Activated T-cell treated with anti-CD3 and anti-CD28 coated beads for 24 hours (primary cell): ENCODE measurements around the gene UNC13B.

Source experiments
- DNase-seq: peaks from one replicate; pipeline ENCODE4 v3.0.0-alpha.2; 2020; ENCODE audit warnings: low read depth

Gene UNC13B

DNA sequence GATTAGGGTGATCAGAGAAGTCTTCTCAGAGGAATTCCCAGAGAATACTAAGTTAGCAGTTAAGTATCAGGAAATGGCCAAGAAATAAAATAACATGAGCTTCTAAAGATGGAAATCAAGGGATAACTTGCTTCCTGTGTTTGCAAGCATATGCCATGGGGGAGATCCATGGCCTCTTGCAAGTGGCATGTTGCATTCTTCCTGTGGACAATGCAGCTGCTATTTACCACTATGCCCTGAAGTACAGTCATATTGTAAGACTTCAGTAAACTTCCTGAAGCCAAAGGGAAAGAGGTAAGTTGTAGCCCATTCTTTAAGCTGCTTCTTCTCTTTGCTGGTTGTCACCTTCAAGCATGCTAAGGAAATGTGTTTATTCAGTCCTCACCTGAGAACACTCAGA, 173.4 kb downstream of the UNC13B start:
- DNase-seq: no peak

DNA sequence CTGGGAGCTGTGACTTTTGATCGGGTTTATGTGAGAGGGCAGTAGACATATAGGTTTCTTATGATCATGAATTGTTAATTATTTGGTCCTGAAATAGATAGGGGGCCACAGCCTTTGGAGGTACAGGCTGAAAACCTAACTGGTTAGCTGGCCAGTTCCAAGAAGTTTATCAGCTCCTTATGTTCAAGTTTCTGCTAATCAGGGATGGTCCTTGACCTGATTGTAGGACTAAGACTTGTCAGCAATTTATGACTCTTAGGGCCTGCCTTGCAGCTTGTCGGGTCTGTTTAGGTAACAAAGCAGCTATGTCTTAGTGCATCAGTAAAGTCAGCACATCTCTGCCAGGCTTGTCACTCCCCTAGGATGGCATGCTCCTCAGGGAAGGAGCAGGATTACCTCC, 176.3 kb downstream of the UNC13B start:
- no peak for DNase-seq

GRCh38 chr9:35338561-35339274, 176.9 kb downstream of the UNC13B start:
- DNase-seq: no peak

DNA sequence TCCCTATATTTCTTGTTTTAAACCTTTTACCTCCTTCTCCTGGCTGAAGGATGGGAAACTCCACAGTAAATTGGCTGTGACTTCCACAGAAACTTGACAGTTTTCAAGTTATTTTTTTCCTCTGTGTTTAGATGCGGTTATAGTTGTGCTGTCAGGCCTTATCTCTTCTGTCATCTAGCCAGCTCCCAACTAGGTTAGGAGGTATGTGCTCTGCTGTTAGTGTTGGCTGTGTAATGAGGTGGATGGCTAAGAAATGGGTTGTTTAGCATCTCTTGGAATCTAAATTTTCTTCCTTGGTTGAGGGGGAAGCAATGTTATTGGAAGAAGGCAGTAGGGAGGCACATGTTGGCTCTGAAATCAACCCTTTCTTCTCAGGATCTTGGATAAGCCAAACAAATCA, 178.2 kb downstream of the UNC13B start:
- DNase-seq: no peak

- no peak for DNase-seq
These were observed 179.2 kb downstream of the UNC13B start for GRCh38 chr9:35341021-35341420.

GRCh38 chr9:35341585-35341984, 179.8 kb downstream of the UNC13B start:
- no peak for DNase-seq

DNA sequence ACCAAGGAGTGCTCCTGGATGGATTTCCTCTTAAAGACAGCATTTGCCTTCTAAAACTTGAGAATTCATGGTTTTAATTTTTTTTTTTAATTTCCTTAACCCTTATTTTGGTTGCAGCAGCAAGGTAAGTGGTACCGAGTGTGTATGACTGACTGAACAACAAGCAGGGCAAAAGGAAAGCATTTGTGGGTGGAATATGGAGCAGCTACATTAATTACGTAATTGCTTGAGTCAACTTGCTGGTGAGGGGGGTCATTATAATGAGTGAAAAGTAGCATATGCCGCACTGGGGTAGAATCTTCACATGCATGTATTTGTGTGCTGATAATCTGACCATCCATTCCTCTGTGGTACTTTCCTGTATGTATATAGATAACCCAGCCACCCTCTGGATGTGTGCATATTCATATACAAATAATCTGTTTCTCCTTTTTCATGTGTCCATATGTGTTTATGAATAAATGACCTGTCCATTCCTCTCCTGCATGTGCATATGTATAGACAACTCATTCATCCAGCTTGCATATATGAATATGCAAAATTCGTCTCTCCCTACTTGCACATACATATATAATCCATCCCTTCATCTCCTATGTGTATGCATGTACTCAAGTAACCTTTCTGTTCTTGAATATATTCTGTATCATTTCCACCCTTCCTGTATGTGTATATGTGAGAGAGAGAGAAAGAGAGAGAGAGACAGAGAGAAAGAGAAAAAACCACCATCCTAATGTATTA, 180.6 kb downstream of the UNC13B start:
- DNase-seq: no peak

GRCh38 chr9:35348109-35348508, 186.3 kb downstream of the UNC13B start:
- DNase-seq: no peak

DNA sequence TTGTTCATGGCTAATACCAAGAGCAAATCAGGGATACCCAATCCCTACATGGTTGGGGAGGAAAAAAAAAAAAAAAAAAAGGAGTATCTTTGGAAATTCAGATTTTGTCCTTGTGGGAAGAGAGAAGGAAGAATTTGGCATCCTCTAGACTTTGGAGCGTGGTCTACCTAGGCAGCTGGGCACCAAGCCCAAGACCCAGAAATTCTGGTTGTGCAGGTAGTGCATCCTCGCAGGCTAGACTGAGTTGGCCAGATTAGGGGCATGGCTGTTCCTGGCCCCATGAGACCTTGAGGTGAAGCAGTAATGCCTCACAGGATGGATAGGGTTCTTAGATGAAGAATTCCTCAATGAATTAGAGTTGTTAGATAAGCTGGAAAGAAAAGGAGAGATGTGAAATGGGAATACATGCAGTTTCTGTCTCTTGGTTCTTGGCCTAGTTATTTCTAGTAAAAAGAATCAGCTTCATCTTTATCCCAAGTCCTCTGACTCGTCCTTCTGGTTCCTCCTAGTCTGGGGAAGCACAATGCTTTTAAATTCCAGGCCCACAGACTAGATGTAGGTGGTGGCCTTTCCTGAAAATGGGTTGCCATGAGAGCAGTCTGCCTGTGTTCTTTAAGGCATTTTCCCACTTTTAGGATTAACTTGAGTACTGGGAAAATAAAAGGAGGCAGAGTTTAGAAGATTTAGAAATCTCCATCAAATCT, 187.6 kb downstream of the UNC13B start:
- DNase-seq: no peak

GRCh38 chr9:35350212-35350611, 188.4 kb downstream of the UNC13B start:
- DNase-seq: no peak

GRCh38 chr9:35350827-35351549, 189.2 kb downstream of the UNC13B start:
- no peak for DNase-seq

DNA sequence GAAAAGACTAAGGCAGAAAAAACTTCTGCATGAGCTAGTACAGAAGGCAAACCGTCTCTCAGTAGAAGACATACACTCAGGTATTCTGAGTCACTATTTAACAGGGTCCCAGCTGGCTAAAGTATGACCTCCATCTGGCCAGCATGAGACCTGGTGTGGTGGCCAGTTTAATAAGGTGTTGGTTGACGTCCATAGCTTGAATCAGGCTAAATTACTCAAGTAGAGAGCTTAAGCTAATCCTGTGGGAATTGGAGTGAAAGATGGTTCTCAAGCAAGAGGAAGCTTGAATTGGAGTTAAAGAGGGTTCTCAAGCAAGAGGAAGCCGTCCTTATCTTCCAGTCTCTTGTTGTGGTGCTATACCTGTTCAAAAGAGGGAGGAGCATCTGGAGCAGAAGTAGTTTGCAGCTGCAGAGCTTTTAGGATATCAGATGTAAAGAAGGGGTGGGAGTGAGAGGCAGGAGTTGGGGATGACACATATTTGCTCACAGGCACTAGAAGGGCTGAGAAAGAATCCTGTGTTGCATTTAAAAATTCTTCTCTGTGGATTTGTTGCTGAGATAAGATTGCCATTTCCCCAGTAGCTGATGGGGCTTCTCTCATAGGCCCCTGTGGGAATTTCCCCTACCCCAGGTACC, 192.0 kb downstream of the UNC13B start:
- no peak for DNase-seq

DNA sequence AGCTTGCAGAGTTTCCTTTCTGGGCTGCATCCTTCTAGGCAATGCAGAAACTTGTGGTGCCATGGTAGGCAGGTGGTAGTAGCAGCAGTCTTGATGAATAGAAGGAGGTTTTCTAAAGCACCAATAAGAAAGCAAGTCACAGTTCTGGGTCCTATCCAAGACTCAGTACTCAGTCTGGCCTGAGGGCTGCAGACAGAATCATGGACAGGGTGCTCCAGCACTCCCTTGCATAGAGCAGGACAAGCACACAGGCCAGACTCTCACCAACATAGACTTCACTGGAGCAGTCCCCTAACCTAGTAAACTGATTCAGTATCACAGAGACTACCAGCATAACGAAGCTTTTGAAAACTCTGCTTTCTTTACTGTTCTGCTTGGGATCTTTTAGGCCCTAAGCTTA, 194.1 kb downstream of the UNC13B start:
- DNase-seq: no peak

DNA sequence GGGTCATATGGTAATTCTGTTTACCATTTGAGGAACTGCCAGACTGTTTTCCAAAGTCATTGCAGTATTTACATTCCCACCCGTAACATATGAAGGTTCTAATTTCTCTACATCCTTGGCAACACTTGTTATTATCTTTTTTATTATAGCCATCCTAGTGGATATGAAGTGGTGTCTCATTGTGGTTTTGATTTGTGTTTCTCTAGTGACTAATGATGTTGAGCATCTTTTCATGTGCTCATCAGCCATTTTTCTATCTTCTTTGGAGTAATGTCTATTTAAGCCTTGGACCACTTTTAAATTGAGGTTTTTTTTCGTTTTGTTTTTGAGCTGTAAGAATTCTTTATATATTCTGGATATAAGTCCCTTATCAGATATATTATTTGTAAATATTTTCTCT, 195.3 kb downstream of the UNC13B start:
- DNase-seq: no peak

DNA sequence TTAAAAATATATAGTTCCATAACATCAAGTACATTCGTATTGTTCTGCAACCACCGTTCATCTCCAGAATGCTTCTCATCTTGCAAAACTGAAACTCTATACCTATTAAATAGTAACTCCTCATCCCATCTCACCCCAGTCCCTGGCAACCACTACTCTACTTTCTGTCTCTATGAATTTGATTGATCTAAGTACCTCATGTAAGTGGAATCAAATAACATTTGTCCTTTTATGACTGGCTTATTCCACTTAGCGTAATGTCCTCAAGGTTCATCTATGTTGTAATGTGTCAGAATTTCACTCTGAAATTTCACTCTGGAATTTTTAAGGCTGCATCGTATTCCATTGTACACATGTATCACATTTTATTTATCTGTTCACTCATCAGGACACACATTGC, 196.0 kb downstream of the UNC13B start:
- DNase-seq: no peak

- DNase-seq: no peak
These were observed 203.2 kb downstream of the UNC13B start for GRCh38 chr9:35364817-35365585.

DNA sequence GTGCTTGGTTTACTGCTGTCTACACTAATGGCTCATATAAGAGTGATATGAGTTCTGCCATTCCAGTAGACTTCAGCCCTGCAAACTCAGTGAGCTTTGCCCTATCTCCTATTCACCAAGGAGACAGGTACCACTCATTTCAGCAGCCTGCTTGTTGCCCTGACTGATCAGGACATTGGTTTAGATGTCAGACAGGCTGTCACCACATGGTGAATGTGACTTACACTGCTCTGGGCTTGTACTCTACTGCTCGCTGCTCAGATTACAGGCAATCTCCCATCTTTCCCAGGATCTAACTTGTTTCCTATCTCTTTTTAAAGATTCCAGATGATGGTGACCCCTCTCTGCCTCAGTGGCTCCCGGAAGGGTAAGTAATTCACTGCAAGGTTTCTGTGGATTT, 204.8 kb downstream of the UNC13B start:
- DNase-seq: no peak

DNA sequence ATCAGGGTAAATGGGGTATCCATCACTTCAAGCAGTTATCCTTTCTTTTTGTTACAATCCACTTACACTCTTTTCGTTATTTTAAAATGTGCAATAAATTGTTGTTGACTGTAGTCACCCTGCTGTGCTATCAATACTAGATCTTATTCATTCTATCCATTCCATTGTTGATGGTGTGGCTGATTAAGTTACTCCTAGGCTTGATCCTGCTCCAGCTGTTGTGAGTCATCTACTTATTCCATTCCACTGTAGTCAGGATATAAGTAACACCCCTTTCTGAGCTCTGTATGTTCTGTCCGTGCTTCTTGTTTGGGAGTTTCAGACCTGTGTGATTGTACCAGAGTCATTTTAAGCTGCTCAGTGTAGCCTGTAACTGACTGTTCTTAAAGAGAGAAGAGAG, 205.6 kb downstream of the UNC13B start:
- DNase-seq: no peak

DNA sequence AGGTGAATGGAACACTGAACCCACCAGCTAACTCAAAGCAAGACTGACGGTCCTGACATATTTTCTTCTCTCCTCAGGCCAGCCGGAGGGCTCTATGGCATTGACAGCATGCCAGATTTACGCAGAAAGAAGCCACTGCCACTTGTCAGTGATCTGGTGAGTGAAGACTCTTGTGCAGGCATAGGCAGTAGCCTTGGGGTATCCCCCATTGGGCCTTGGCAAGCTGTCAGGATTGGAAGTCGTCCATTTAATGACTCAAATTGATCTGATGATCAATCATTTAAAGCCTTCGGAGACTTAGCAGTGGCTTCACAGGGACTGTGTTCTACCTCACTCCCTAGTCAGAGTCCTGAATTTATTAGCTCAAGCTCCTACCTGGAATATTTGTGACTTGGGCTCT, 208.4 kb downstream of the UNC13B start:
- no peak for DNase-seq

DNA sequence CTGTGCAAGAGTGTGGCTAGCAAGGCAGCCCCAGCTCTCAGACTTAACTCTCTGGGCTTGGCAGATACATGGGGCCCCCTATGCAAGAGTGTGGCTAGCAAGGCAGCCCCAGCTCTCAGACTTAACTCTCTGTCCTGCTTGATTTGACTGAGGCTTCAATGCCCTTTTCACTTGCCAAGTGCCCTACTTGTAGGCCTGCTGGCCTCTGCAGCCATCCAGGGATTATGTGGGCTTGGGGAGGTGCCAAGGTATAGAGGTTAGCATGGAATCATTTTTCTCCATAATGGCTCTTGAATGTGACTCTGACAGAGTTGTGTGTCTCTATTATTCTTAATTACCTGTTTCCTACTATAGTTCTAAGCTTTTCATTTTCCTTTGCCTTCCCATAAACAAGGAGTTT, 212.6 kb downstream of the UNC13B start:
- DNase-seq: no peak

- DNase-seq: no peak
These were observed 213.1 kb downstream of the UNC13B start for GRCh38 chr9:35374910-35375309.
